H9 (cell line): ENCODE measurements around the gene COMTD1. TPM values are rescaled to one million over a fixed set of nuclear protein-coding genes. Genes with fewer than 3 reads are reported as not detected.

ENCODE experiments used
- DNase-seq: peaks from one replicate; pipeline ENCODE4 v3.0.0-alpha.2; 2017
- H2AFZ ChIP-seq: one replicate; pipeline ENCODE4 v1.6.1; 2013; ENCODE audit warnings: mild to moderate bottlenecking, low read length, control low read depth, moderate library complexity
- H2AK5ac ChIP-seq: 2 replicates; pipeline ENCODE4 v1.6.1; 2013; ENCODE audit warnings: low read length, control low read depth, mixed read lengths; ENCODE audit not compliant: insufficient read length
- H2BK120ac ChIP-seq: one replicate; pipeline ENCODE4 v1.6.1; 2013; ENCODE audit warnings: low read depth, mild to moderate bottlenecking, low read length, control low read depth, inconsistent platforms; ENCODE audit not compliant: poor library complexity, severe bottlenecking
- H2BK12ac ChIP-seq: 2 replicates; pipeline ENCODE4 v1.6.1; 2013; ENCODE audit warnings: low read length, control low read depth, mixed read lengths, low read depth; ENCODE audit not compliant: insufficient read length
- H2BK15ac ChIP-seq: 2 replicates; pipeline ENCODE4 v1.6.1; 2013; ENCODE audit warnings: low read depth, low read length, control low read depth
- H2BK20ac ChIP-seq: one replicate; pipeline ENCODE4 v1.6.1; 2013; ENCODE audit warnings: low read depth, mild to moderate bottlenecking, low read length, control low read depth, inconsistent platforms; ENCODE audit not compliant: poor library complexity, severe bottlenecking
- H2BK5ac ChIP-seq: 2 replicates; pipeline ENCODE4 v1.6.1; 2013; ENCODE audit warnings: low read length, control low read depth, mixed read lengths; ENCODE audit not compliant: insufficient read length
- H3K14ac ChIP-seq: 2 replicates; pipeline ENCODE4 v1.6.1; 2013; ENCODE audit warnings: low read length, control low read depth; ENCODE audit not compliant: insufficient read depth
- H3K18ac ChIP-seq: 2 replicates; pipeline ENCODE4 v1.6.1; 2013; ENCODE audit warnings: low read depth, mild to moderate bottlenecking, mixed read lengths, low read length, control low read depth; ENCODE audit not compliant: insufficient read length
- H3K23ac ChIP-seq: 2 replicates; pipeline ENCODE4 v1.6.1; 2013; ENCODE audit warnings: low read length, control low read depth, mixed read lengths, low read depth; ENCODE audit not compliant: insufficient read length
- H3K23me2 ChIP-seq: 2 replicates; pipeline ENCODE4 v1.6.1; 2013; ENCODE audit warnings: low read depth, mild to moderate bottlenecking, mixed read lengths, low read length, control low read depth; ENCODE audit not compliant: insufficient read length, poor library complexity, severe bottlenecking
- H3K27ac ChIP-seq: 2 replicates; pipeline ENCODE4 v1.5.1; 2013; ENCODE audit warnings: low read length, control low read depth, mixed read lengths, low read depth; ENCODE audit not compliant: insufficient read length
- H3K27me3 ChIP-seq: 2 replicates; pipeline ENCODE4 v1.6.1; 2013; ENCODE audit warnings: low read length, control low read depth, inconsistent platforms; ENCODE audit not compliant: insufficient read depth
- H3K4ac ChIP-seq: 2 replicates; pipeline ENCODE4 v1.6.1; 2013; ENCODE audit warnings: low read depth, mild to moderate bottlenecking, control low read depth, inconsistent platforms, low read length, moderate library complexity
- H3K4me1 ChIP-seq: 2 replicates; pipeline ENCODE4 v1.6.1; 2013; ENCODE audit warnings: low read length, control low read depth, inconsistent platforms; ENCODE audit not compliant: insufficient read depth
- H3K4me2 ChIP-seq: 2 replicates; pipeline ENCODE4 v1.6.1; 2013; ENCODE audit warnings: low read length, control low read depth, mixed read lengths; ENCODE audit not compliant: insufficient read length, insufficient read depth
- H3K56ac ChIP-seq: 2 replicates; pipeline ENCODE4 v1.6.1; 2013; ENCODE audit warnings: low read depth, mild to moderate bottlenecking, mixed read lengths, low read length, control low read depth; ENCODE audit not compliant: insufficient read length
- H3K79me1 ChIP-seq: 2 replicates; pipeline ENCODE4 v1.6.1; 2013; ENCODE audit warnings: low read depth, mild to moderate bottlenecking, moderate library complexity, low read length, control low read depth, inconsistent platforms; ENCODE audit not compliant: insufficient read depth, poor library complexity, severe bottlenecking
- H3K79me2 ChIP-seq: 2 replicates; pipeline ENCODE4 v1.6.1; 2013; ENCODE audit warnings: low read length, control low read depth, inconsistent platforms; ENCODE audit not compliant: insufficient read depth
- H3K9ac ChIP-seq: 2 replicates; pipeline ENCODE4 v1.6.1; 2013; ENCODE audit warnings: low read length, control low read depth, mixed read lengths; ENCODE audit not compliant: insufficient read length; ENCODE audit errors: extremely low read depth
- H3K9me3 ChIP-seq: one replicate; pipeline ENCODE4 v1.6.1; 2013; ENCODE audit warnings: low read depth, low read length, inconsistent platforms; ENCODE audit not compliant: control insufficient read depth
- H3T11ph ChIP-seq: one replicate; pipeline ENCODE4 v1.6.1; 2013; ENCODE audit warnings: mild to moderate bottlenecking, low read length, control low read depth, inconsistent platforms
- H4K20me1 ChIP-seq: one replicate; pipeline ENCODE4 v1.6.1; 2013; ENCODE audit not compliant: control insufficient read depth, insufficient read length, insufficient read depth
- H4K5ac ChIP-seq: 2 replicates; pipeline ENCODE4 v1.6.1; 2013; ENCODE audit warnings: low read depth, mild to moderate bottlenecking, mixed read lengths, low read length, control low read depth; ENCODE audit not compliant: insufficient read length
- H4K8ac ChIP-seq: replicated peaks from 2 replicates; pipeline ENCODE4 v1.6.1; 2013; ENCODE audit warnings: low read length, control low read depth, mixed read lengths, low read depth; ENCODE audit not compliant: insufficient read length
- H4K91ac ChIP-seq: 2 replicates; pipeline ENCODE4 v1.6.1; 2013; ENCODE audit warnings: low read depth, mild to moderate bottlenecking, moderate library complexity, mixed read lengths, low read length, control low read depth; ENCODE audit not compliant: insufficient read length
- H3K27ac Mint-ChIP-seq, 3 experiments: 2 replicates in 2 of 3; 3 replicates in 1 of 3; pipeline ENCODE4 v1.8.0; 2020 to 2021; ENCODE audit warnings: mixed read lengths in 3 of 3, mild to moderate bottlenecking in 1 of 3, moderate library complexity in 1 of 3
- H3K27me3 Mint-ChIP-seq: 2 replicates; pipeline ENCODE4 v1.8.0; 2021; ENCODE audit warnings: low read depth, mild to moderate bottlenecking, moderate library complexity, mixed read lengths
- H3K36me3 Mint-ChIP-seq, 3 experiments: 2 replicates in 2 of 3; 3 replicates in 1 of 3; pipeline ENCODE4 v1.8.0; 2020 to 2021; ENCODE audit warnings: low read depth in 3 of 3, mixed read lengths in 3 of 3; ENCODE audit not compliant: insufficient read depth in 1 of 3
- H3K4me1 Mint-ChIP-seq, 2 experiments: 2 replicates each; pipeline ENCODE4 v1.8.0; 2020; ENCODE audit warnings: mixed read lengths in 2 of 2
- H3K4me3 Mint-ChIP-seq, 2 experiments: 2 replicates in 1 of 2; 3 replicates in 1 of 2; pipeline ENCODE4 v1.8.0; 2020 to 2021; ENCODE audit warnings: mild to moderate bottlenecking in 2 of 2, mixed read lengths in 2 of 2, moderate library complexity in 1 of 2
- H3K9me3 Mint-ChIP-seq, 2 experiments: 2 replicates in 1 of 2; 3 replicates in 1 of 2; pipeline ENCODE4 v1.8.0; 2020; ENCODE audit warnings: mild to moderate bottlenecking in 2 of 2, mixed read lengths in 2 of 2, moderate library complexity in 1 of 2
- CTCF ChIP-seq: fragments of 200-600 bp; sonication (generic); conservative IDR thresholded peaks from 3 replicates; pipeline ENCODE4 v1.8.0; 2021; ENCODE audit warnings: antibody characterized with exemption, mild to moderate bottlenecking
- WGBS: extraction: QIAGEN DNeasy Blood & Tissue Kit; methylation state at CpG from one replicate; pipeline ENCODE4 v1.1.7; 2013; ENCODE audit warnings: missing lambda C conversion rate, low lambda C conversion rate, mixed read lengths; ENCODE audit not compliant: insufficient read length; ENCODE audit errors: extremely low coverage; 5-methylcytosine and 5-hydroxymethylcytosine counted together
- total RNA-seq: library from RNA; stranded (reverse); gene quantifications from 2 replicates; pipeline ENCODE4 v1.2.1, GENCODE V29; 2021

COMTD1 gene
- total RNA-seq, 1 experiment from 2014 or later = 28.3 TPM

DNA sequence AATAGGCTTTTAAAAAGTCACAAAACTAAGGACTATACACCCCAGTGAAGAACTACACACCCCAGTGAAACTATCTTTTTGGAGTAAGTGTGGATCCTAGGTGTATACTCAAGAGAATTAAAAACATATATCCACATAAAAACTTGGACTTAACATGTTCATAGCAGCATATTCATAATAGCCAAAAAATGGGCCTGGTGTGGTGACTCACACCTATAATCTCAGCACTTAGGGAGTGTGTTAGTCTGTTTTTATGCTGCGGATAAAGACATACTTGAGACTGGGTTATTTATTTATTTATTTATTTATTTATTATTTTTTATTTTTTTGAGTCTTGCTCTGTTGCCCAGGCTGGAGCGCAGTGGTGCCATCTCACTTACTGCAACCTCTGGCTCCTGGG, 19.0 kb upstream of the COMTD1 start:
- Histone ChIP-seq H4K91ac (no peak overlapping the region), H3T11ph (no peak overlapping the region), H3K4ac (no peak overlapping the region), H4K20me1 (no peaks in the 10 kb centered on the region), H3K23me2 (no peaks in the 10 kb centered on the region), H2BK15ac (no peak overlapping the region), H3K18ac (no peak overlapping the region), H3K23ac (no peak overlapping the region), H3K9ac (no peak overlapping the region), H2BK20ac (no peak overlapping the region), H3K4me2 (no peak overlapping the region), H2BK5ac (no peak overlapping the region), H3K9me3 (peaks cover 8% of the 10 kb centered on the region), H3K4me1 (no peaks in the 10 kb centered on the region), H4K8ac (no peak overlapping the region), H2AFZ (no peak overlapping the region), H3K79me2 (no peaks in the 10 kb centered on the region), H2AK5ac (no peak overlapping the region), H3K27me3 (no peaks in the 10 kb centered on the region), H2BK12ac (no peak overlapping the region), H3K79me1 (no peaks in the 10 kb centered on the region), H3K27ac (no peak overlapping the region), H2BK120ac (no peak overlapping the region), H3K14ac (no peak overlapping the region), H4K5ac (no peak overlapping the region), H3K56ac (no peak overlapping the region)
- peaks cover 2% of the 10 kb centered on the region; the same call in 1 of the 2 replicates for H3K27me3 Mint-ChIP-seq
- H3K36me3 Mint-ChIP-seq = peaks cover 9 to 15% (median 15%) of the 10 kb centered on the region in 3 experiments
- H3K4me1 Mint-ChIP-seq = no peaks in the 10 kb centered on the region
- no peak for TF ChIP-seq CTCF
- no peak overlapping the region for H3K4me3 Mint-ChIP-seq
- no peak for DNase-seq
- H3K27ac Mint-ChIP-seq = no peak overlapping the region
- no CpG with 5 or more reads among the region's 2 CpGs for WGBS
- peaks cover 25 to 30% of the 10 kb centered on the region in 2 experiments for H3K9me3 Mint-ChIP-seq
